ENCODE data around the gene TMEM169. TPM values are rescaled to one million over a fixed set of nuclear protein-coding genes. Genes with fewer than 3 reads are reported as not detected.
A peak's percentile ranks its signal among the peaks of the same experiment; 100 is the strongest.

Gene TMEM169
- total and polyA plus RNA-seq, 10 of the 15 experiments (the other 5 are each of a cell fraction or from before 2014, with no cell fraction given): 0.23 to 3.2 (median 2.3) TPM

GRCh38 chr2:216149741-216150140 lies 68.0 kb downstream of the TMEM169 start:
- TF ChIP-seq E4F1 (IDR thresholded peaks at IDR 0.05; ENCODE audit: borderline replicate concordance, partially characterized antibody) (no peak), RAD21 (IDR thresholded peaks at IDR 0.05; ENCODE audit: insufficient read depth, low read depth, low read length) (no peak)
- ChIA-PET RAD21 (ENCODE audit: unreplicated experiment) (no interaction called here), POLR2A (interaction anchor here (2.4 kb wide), 1 partner anchor 9 kb away, joined by 7 read pairs; no protein-coding TSS in a partner anchor), CTCF (interaction anchor here (1.0 to 1.7 kb wide), 3 partner anchors 9 to 24 kb away, joined by 3 to 5 read pairs (median 3); no protein-coding TSS in a partner anchor), SMC1A (ENCODE audit: uncharacterized antibody, unreplicated experiment) (interaction anchor here (0.6 to 2.8 kb wide), 5 partner anchors 8 to 36 kb away, joined by 3 to 8 read pairs (median 3); no protein-coding TSS in a partner anchor)
- Histone ChIP-seq H3K79me2 (ENCODE audit: control insufficient read depth, insufficient read depth, low read length) (peaks cover 8% of the 10 kb centered on the region), H3K9ac (ENCODE audit: control insufficient read depth, insufficient read depth, low read length) (no peak overlapping the region), H3K27ac (ENCODE audit: control insufficient read depth, insufficient read depth) (no peak overlapping the region), H3K36me3 (ENCODE audit: control insufficient read depth in 2 of 2, insufficient read depth in 2 of 2, low read length in 1 of 2) (peaks cover 12 to 68% of the 10 kb centered on the region in 2 experiments), H4K20me1 (ENCODE audit: control insufficient read depth, insufficient read depth) (no peaks in the 10 kb centered on the region), H3K27me3 (replicated peaks in 1 of 2; ENCODE audit: control insufficient read depth in 2 of 2, insufficient read depth in 2 of 2, low read length in 1 of 2) (no peaks in the 10 kb centered on the region), H3K4me3 (no peak overlapping the region), H3K4me1 (ENCODE audit: control insufficient read depth, insufficient read depth, low read length) (no peaks in the 10 kb centered on the region), H3K9me3 (replicated peaks; ENCODE audit: control insufficient read depth, insufficient read depth, low read length) (no peaks in the 10 kb centered on the region), H2AFZ (ENCODE audit: control insufficient read depth, low read depth, low read length) (no peak overlapping the region), H3K4me2 (ENCODE audit: control insufficient read depth, insufficient read depth) (no peak overlapping the region)
- WGBS (ENCODE audit: insufficient coverage, insufficient replicate concordance, low lambda C conversion rate, missing lambda C conversion rate): 87% methylated on average over 5 of the region's 5 CpGs
- intact Hi-C loops (cut with micrococcal nuclease; ENCODE audit: unreplicated experiment): no loop called here
- DNase-seq (ENCODE audit: low read depth, low spot score) (no peak), FAIRE-seq (no peak), ATAC-seq (no peak)
- BruUV-seq (replicated peaks): no TSS peak
- in situ Hi-C loops (cut with MboI): no loop called here

- ChIA-PET RAD21 (ENCODE audit: unreplicated experiment) (interaction anchor here (1.0 kb wide), 1 partner anchor 87 kb away, joined by 3 read pairs; no protein-coding TSS in a partner anchor), POLR2A (no interaction called here), CTCF (no interaction called here), SMC1A (ENCODE audit: uncharacterized antibody, unreplicated experiment) (no interaction called here)
- H3K4me3 ChIP-seq: no peak overlapping the region
- H3K36me3 ChIP-seq (ENCODE audit: control insufficient read depth in 2 of 2, insufficient read depth in 2 of 2, low read length in 1 of 2): peaks cover 15 to 69% of the 10 kb centered on the region in 2 experiments
- H3K79me2 ChIP-seq (ENCODE audit: control insufficient read depth, insufficient read depth, low read length): peaks cover 5% of the 10 kb centered on the region
- DNase-seq (ENCODE audit: low read depth, low spot score) (no peak), ATAC-seq (no peak), FAIRE-seq (no peak)
- H3K4me1 ChIP-seq (ENCODE audit: control insufficient read depth, insufficient read depth, low read length): no peaks in the 10 kb centered on the region
- H3K4me2 ChIP-seq (ENCODE audit: control insufficient read depth, insufficient read depth): no peak overlapping the region
- in situ Hi-C loops (cut with MboI) (no loop called here), intact Hi-C loops (cut with micrococcal nuclease; ENCODE audit: unreplicated experiment) (no loop called here)
- no peaks in the 10 kb centered on the region for H4K20me1 ChIP-seq (ENCODE audit: control insufficient read depth, insufficient read depth)
- no peak overlapping the region for H3K27ac ChIP-seq (ENCODE audit: control insufficient read depth, insufficient read depth)
- no peak overlapping the region for H3K9ac ChIP-seq (ENCODE audit: control insufficient read depth, insufficient read depth, low read length)
- no peaks in the 10 kb centered on the region for H3K9me3 ChIP-seq (replicated peaks; ENCODE audit: control insufficient read depth, insufficient read depth, low read length)
- H2AFZ ChIP-seq (ENCODE audit: control insufficient read depth, low read depth, low read length): no peak overlapping the region
- WGBS (ENCODE audit: insufficient coverage, insufficient replicate concordance, low lambda C conversion rate, missing lambda C conversion rate): 97% methylated on average over 7 of the region's 7 CpGs
- H3K27me3 ChIP-seq (replicated peaks in 1 of 2; ENCODE audit: control insufficient read depth in 2 of 2, insufficient read depth in 2 of 2, low read length in 1 of 2): no peaks in the 10 kb centered on the region
- no TSS peak for BruUV-seq (replicated peaks)
- TF ChIP-seq ZBTB40 (IDR thresholded peaks at IDR 0.05; ENCODE audit: borderline replicate concordance) (no peak), PKNOX1 (IDR thresholded peaks at IDR 0.05) (peak; percentile 53)
Observed at GRCh38 chr2:216151313-216152025, 69.8 kb downstream of the TMEM169 start.
